ENCODE results near the gene BAHCC1. TPM values are rescaled to one million over a fixed set of nuclear protein-coding genes. Genes with fewer than 3 reads are reported as not detected.

BAHCC1 gene
- total RNA-seq, 1 experiment from 2014 or later: 29.8 TPM

DNA sequence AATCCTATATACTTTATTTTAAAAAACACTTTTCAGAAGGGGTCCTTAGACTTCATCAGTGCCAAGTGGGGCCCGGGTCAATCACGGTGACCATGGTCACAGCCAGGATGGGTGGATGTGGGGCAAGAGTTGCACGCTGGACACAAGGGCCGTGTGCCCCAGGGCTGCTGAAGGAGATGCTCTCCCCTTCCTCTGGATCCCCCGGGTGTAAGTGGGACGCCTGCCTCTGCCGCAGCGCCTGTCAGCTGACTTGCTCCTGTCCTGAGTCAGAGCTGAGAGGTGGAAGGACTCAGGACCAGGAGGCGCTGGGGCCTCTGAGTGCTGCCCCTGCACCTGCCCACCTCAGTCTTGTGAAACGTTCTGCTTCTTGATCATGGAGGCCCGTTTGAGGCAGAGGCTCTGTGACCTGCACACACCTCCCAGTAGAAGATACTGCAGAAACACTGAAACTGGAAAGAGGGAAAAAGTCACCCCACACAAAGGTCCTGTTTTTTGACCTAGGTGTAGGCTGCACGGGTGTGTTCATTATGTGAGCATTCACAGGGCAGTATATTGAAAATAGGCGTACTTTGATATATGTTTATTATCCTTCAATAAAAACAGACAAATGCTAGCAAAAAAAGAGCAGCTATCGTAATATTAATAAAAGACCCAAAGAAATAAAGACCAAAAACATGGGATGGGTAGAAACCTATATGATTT, 40.9 kb upstream of the BAHCC1 start:
- ATAC-seq: no peak
- no peak overlapping the region for H3K4me3 Mint-ChIP-seq
- peaks cover 31% of the 10 kb centered on the region for H3K27me3 Mint-ChIP-seq (ENCODE audit: low read depth)
- CTCF ChIA-PET: no interaction called here
- H3K9me3 Mint-ChIP-seq: no peaks in the 10 kb centered on the region; the same call in 1 of the 2 replicates
- POLR2A ChIA-PET: no interaction called here
- H3K27ac Mint-ChIP-seq: no peak overlapping the region
- H3K4me1 Mint-ChIP-seq: peaks cover 9% of the 10 kb centered on the region
- H3K36me3 Mint-ChIP-seq: no peaks in the 10 kb centered on the region
- DNase-seq (ENCODE audit: low spot score): no peak
- TF ChIP-seq JUN (CRISPR knock-in tag; IDR thresholded peaks at IDR 0.05): no peak
- TF ChIP-seq FOXP1 (CRISPR knock-in tag; IDR thresholded peaks at IDR 0.05; ENCODE audit: borderline replicate concordance): no peak
- TF ChIP-seq, protein P1, sequence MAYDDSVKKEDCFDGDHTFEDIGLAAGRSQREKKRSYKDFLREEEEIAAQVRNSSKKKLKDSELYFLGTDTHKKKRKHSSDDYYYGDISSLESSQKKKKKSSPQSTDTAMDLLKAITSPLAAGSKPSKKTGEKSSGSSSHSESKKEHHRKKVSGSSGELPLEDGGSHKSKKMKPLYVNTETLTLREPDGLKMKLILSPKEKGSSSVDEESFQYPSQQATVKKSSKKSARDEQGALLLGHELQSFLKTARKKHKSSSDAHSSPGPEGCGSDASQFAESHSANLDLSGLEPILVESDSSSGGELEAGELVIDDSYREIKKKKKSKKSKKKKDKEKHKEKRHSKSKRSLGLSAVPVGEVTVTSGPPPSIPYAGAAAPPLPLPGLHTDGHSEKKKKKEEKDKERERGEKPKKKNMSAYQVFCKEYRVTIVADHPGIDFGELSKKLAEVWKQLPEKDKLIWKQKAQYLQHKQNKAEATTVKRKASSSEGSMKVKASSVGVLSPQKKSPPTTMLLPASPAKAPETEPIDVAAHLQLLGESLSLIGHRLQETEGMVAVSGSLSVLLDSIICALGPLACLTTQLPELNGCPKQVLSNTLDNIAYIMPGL (CRISPR knock-in tag; IDR thresholded peaks at IDR 0.05): no peak
- TF ChIP-seq, protein P2, sequence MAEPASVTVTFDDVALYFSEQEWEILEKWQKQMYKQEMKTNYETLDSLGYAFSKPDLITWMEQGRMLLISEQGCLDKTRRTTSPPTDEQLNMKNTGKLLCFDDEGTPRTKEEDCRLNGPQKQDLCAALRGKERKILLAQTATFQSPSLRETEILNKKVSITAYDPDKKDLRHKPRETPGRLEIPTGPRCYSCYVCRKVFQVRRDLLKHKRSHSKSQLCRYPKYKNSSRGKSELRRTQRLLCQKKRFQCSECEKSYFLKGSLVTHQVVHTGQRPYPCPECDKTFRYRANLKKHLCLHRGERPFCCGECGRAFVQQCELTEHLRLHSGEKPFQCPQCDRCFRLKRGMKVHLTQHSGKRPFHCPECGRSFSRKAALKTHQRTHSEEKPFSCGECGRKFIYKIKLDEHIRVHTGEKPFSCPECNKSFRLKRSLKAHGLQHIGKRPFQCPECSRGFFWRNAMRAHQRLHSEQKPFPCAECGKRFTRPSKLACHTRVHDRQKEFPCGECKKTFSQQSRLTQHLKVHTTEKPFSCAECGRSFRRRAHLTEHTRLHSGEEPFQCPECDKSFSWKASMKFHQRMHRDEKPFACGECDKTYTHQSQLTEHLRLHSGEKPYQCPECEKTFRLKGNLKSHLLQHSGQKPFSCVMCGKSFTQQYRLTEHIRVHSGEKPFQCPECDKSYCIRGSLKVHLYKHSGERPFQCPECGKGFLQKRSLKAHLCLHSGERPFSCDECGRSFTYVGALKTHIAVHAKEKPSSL (CRISPR knock-in tag; conservative IDR thresholded peaks at IDR 0.05): no peak
- no peak for TF ChIP-seq NFE2L1 (CRISPR knock-in tag; IDR thresholded peaks at IDR 0.05)
- TF ChIP-seq, protein P3, sequence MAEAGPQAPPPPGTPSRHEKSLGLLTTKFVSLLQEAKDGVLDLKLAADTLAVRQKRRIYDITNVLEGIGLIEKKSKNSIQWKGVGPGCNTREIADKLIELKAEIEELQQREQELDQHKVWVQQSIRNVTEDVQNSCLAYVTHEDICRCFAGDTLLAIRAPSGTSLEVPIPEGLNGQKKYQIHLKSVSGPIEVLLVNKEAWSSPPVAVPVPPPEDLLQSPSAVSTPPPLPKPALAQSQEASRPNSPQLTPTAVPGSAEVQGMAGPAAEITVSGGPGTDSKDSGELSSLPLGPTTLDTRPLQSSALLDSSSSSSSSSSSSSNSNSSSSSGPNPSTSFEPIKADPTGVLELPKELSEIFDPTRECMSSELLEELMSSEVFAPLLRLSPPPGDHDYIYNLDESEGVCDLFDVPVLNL (CRISPR knock-in tag; IDR thresholded peaks at IDR 0.05; ENCODE audit: borderline replicate concordance, low read depth): no peak
- TF ChIP-seq, protein P4, sequence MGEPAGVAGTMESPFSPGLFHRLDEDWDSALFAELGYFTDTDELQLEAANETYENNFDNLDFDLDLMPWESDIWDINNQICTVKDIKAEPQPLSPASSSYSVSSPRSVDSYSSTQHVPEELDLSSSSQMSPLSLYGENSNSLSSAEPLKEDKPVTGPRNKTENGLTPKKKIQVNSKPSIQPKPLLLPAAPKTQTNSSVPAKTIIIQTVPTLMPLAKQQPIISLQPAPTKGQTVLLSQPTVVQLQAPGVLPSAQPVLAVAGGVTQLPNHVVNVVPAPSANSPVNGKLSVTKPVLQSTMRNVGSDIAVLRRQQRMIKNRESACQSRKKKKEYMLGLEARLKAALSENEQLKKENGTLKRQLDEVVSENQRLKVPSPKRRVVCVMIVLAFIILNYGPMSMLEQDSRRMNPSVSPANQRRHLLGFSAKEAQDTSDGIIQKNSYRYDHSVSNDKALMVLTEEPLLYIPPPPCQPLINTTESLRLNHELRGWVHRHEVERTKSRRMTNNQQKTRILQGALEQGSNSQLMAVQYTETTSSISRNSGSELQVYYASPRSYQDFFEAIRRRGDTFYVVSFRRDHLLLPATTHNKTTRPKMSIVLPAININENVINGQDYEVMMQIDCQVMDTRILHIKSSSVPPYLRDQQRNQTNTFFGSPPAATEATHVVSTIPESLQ (CRISPR knock-in tag; IDR thresholded peaks at IDR 0.05): no peak
- TF ChIP-seq TEAD4 (CRISPR knock-in tag; IDR thresholded peaks at IDR 0.05): no peak
- TF ChIP-seq, protein P5, sequence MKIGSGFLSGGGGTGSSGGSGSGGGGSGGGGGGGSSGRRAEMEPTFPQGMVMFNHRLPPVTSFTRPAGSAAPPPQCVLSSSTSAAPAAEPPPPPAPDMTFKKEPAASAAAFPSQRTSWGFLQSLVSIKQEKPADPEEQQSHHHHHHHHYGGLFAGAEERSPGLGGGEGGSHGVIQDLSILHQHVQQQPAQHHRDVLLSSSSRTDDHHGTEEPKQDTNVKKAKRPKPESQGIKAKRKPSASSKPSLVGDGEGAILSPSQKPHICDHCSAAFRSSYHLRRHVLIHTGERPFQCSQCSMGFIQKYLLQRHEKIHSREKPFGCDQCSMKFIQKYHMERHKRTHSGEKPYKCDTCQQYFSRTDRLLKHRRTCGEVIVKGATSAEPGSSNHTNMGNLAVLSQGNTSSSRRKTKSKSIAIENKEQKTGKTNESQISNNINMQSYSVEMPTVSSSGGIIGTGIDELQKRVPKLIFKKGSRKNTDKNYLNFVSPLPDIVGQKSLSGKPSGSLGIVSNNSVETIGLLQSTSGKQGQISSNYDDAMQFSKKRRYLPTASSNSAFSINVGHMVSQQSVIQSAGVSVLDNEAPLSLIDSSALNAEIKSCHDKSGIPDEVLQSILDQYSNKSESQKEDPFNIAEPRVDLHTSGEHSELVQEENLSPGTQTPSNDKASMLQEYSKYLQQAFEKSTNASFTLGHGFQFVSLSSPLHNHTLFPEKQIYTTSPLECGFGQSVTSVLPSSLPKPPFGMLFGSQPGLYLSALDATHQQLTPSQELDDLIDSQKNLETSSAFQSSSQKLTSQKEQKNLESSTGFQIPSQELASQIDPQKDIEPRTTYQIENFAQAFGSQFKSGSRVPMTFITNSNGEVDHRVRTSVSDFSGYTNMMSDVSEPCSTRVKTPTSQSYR (CRISPR knock-in tag; IDR thresholded peaks at IDR 0.05): no peak
- no peak for TF ChIP-seq PRRX2 (CRISPR knock-in tag; IDR thresholded peaks at IDR 0.05)
- TF ChIP-seq, protein P6, sequence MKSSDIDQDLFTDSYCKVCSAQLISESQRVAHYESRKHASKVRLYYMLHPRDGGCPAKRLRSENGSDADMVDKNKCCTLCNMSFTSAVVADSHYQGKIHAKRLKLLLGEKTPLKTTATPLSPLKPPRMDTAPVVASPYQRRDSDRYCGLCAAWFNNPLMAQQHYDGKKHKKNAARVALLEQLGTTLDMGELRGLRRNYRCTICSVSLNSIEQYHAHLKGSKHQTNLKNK (CRISPR knock-in tag; IDR thresholded peaks at IDR 0.05): no peak
- TF ChIP-seq NR3C1 (CRISPR knock-in tag; conservative IDR thresholded peaks at IDR 0.05; ENCODE audit: low read depth): no peak

DNA sequence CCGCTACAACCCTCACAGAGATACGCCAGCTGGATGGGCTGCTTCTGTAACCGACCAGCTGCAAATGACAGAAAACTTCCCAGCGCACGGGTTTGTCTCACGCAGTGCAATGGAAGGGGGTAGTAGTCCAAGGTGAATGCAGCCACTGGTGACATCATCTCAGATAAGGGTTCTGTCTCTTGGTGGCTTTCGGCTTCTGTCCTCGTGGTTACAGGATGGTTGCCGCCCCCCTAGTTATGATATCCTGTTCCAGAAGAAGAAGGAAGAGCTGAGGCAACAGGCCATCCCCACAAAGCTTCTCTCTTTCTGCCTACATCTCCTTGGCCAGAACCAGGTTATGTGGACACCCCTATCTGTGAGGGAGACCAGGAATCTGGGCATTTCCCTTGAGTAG, 40.3 kb upstream of the BAHCC1 start:
- Mint-ChIP-seq H3K9me3 (no peaks in the 10 kb centered on the region; the same call in 1 of the 2 replicates), H3K27me3 (ENCODE audit: low read depth) (peaks cover 28% of the 10 kb centered on the region), H3K4me1 (peaks cover 9% of the 10 kb centered on the region), H3K27ac (no peak overlapping the region), H3K4me3 (no peak overlapping the region), H3K36me3 (no peaks in the 10 kb centered on the region)
- DNase-seq (ENCODE audit: low spot score) (no peak), ATAC-seq (no peak)
- ChIA-PET CTCF (no interaction called here), POLR2A (no interaction called here)
- TF ChIP-seq ELF4 (CRISPR knock-in tag; IDR thresholded peaks at IDR 0.05; ENCODE audit: low read depth): no peak
- no peak for TF ChIP-seq ZNF423 (CRISPR knock-in tag; IDR thresholded peaks at IDR 0.05)
- no peak for TF ChIP-seq TCF7 (CRISPR knock-in tag; IDR thresholded peaks at IDR 0.05; ENCODE audit: low read depth)
- no peak for TF ChIP-seq FOXK1 (CRISPR knock-in tag; IDR thresholded peaks at IDR 0.05)
- TF ChIP-seq NR2C2 (CRISPR knock-in tag; IDR thresholded peaks at IDR 0.05): no peak
- TF ChIP-seq SP1 (CRISPR knock-in tag; conservative IDR thresholded peaks at IDR 0.05): no peak
- TF ChIP-seq NR3C1 (CRISPR knock-in tag; conservative IDR thresholded peaks at IDR 0.05; ENCODE audit: low read depth): no peak
- TF ChIP-seq, protein P3 (CRISPR knock-in tag; IDR thresholded peaks at IDR 0.05; ENCODE audit: borderline replicate concordance, low read depth): no peak
- TF ChIP-seq, protein P7, sequence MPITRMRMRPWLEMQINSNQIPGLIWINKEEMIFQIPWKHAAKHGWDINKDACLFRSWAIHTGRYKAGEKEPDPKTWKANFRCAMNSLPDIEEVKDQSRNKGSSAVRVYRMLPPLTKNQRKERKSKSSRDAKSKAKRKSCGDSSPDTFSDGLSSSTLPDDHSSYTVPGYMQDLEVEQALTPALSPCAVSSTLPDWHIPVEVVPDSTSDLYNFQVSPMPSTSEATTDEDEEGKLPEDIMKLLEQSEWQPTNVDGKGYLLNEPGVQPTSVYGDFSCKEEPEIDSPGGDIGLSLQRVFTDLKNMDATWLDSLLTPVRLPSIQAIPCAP (CRISPR knock-in tag; IDR thresholded peaks at IDR 0.05): no peak
- no peak for TF ChIP-seq ZNF671 (CRISPR knock-in tag; IDR thresholded peaks at IDR 0.05)
- TF ChIP-seq EMX1 (CRISPR knock-in tag; IDR thresholded peaks at IDR 0.05): no peak
